GM12891 (cell line): ENCODE results near the gene GTPBP1.

Source experiments
- POLR2A ChIP-seq: IDR thresholded peaks from 2 replicates; pipeline ENCODE4 v1.6.1; 2011; ENCODE audit warnings: low read depth, low read length, control low read depth
- POLR2AphosphoS5 ChIP-seq: IDR thresholded peaks from 2 replicates; pipeline ENCODE4 v1.6.1; 2011; ENCODE audit warnings: low read depth, low read length, control low read depth

- TF ChIP-seq POLR2AphosphoS5 (no peak), POLR2A (no peak)
Measured at GRCh38 chr22:38774496-38775166, 68.9 kb downstream of the GTPBP1 start.
